Astrocyte (in vitro differentiated cells and primary cell): ENCODE measurements around the gene GRM4. TPM values are rescaled to one million over a fixed set of nuclear protein-coding genes. Genes with fewer than 3 reads are reported as not detected.

Experiments used
- DNase-seq: peaks from one replicate; pipeline ENCODE4 v3.0.0-alpha.2; 2010; ENCODE audit warnings: low read depth
- FAIRE-seq: peaks from 2 replicates; lab custom pipeline; 2011; peaks lifted over from hg19 to GRCh38; lab: Jason Lieb, UNC
- H2AFZ ChIP-seq: 2 replicates; pipeline ENCODE4 v1.6.0; 2012; ENCODE audit warnings: low read depth, low read length, inconsistent platforms
- H3K27ac ChIP-seq: 2 replicates; pipeline ENCODE4 v1.5.1; 2011; ENCODE audit warnings: low read depth, low read length, inconsistent platforms
- H3K27me3 ChIP-seq: 2 replicates; pipeline ENCODE4 v1.6.0; 2011; ENCODE audit warnings: low read length, inconsistent platforms; ENCODE audit not compliant: insufficient read depth
- H3K36me3 ChIP-seq: 2 replicates; pipeline ENCODE4 v1.5.1; 2011; ENCODE audit warnings: low read length, inconsistent platforms; ENCODE audit not compliant: insufficient read depth
- H3K4me1 ChIP-seq: 2 replicates; pipeline ENCODE4 v1.5.1; 2011; ENCODE audit warnings: low read length, inconsistent platforms; ENCODE audit not compliant: insufficient read depth
- H3K4me2 ChIP-seq: 2 replicates; pipeline ENCODE4 v1.6.0; 2012; ENCODE audit warnings: low read length, inconsistent platforms
- H3K4me3 ChIP-seq: 2 replicates; pipeline ENCODE4 v1.5.1; 2011; ENCODE audit warnings: low read depth, mild to moderate bottlenecking, low read length, inconsistent platforms; ENCODE audit not compliant: insufficient read depth
- H3K79me2 ChIP-seq: 2 replicates; pipeline ENCODE4 v1.6.0; 2012; ENCODE audit warnings: mild to moderate bottlenecking, low read length, inconsistent platforms; ENCODE audit not compliant: insufficient read depth
- H3K9ac ChIP-seq: 2 replicates; pipeline ENCODE4 v1.6.0; 2012; ENCODE audit warnings: mild to moderate bottlenecking, low read length, inconsistent platforms
- H3K9me3 ChIP-seq: 2 replicates; pipeline ENCODE4 v1.5.1; 2012; ENCODE audit warnings: low read depth, mild to moderate bottlenecking, low read length, inconsistent platforms; ENCODE audit not compliant: insufficient read depth
- H4K20me1 ChIP-seq: 2 replicates; pipeline ENCODE4 v1.6.0; 2012; ENCODE audit warnings: low read length, inconsistent platforms; ENCODE audit not compliant: insufficient read depth
- H3K27ac Mint-ChIP-seq: one replicate; pipeline ENCODE4 v1.8.0; 2021; ENCODE audit warnings: mild to moderate bottlenecking, mixed read lengths; ENCODE audit not compliant: unreplicated experiment
- H3K27me3 Mint-ChIP-seq: one replicate; pipeline ENCODE4 v1.8.0; 2021; ENCODE audit warnings: low read depth, mixed read lengths; ENCODE audit not compliant: unreplicated experiment
- H3K36me3 Mint-ChIP-seq: one replicate; pipeline ENCODE4 v1.8.0; 2021; ENCODE audit warnings: low read depth, mixed read lengths; ENCODE audit not compliant: unreplicated experiment
- H3K4me1 Mint-ChIP-seq: one replicate; pipeline ENCODE4 v1.8.0; 2021; ENCODE audit warnings: low read depth, mixed read lengths; ENCODE audit not compliant: unreplicated experiment
- H3K4me3 Mint-ChIP-seq: one replicate; pipeline ENCODE4 v1.8.0; 2021; ENCODE audit warnings: mild to moderate bottlenecking, moderate library complexity, mixed read lengths; ENCODE audit not compliant: unreplicated experiment
- H3K9me3 Mint-ChIP-seq: one replicate; pipeline ENCODE4 v1.8.0; 2021; ENCODE audit warnings: mild to moderate bottlenecking, mixed read lengths; ENCODE audit not compliant: unreplicated experiment
- EZH2 ChIP-seq: IDR thresholded peaks from 2 replicates; pipeline ENCODE4 v1.6.1; 2012; ENCODE audit warnings: mild to moderate bottlenecking, low read length, inconsistent platforms; ENCODE audit not compliant: insufficient read depth
- total RNA-seq: library from RNA; stranded (reverse); gene quantifications from 2 replicates; pipeline ENCODE4 v1.2.1, GENCODE V29; 2021
- TF ChIP-seq, protein P1 (sequence below): IDR thresholded peaks from 2 replicates; pipeline ENCODE4 v1.5.1; 2011; ENCODE audit warnings: low read depth, mild to moderate bottlenecking, inconsistent platforms, low read length, moderate library complexity; ENCODE audit not compliant: insufficient read depth

Gene GRM4
- total RNA-seq, 1 donor from 2014 or later, result 0.30 TPM

DNA sequence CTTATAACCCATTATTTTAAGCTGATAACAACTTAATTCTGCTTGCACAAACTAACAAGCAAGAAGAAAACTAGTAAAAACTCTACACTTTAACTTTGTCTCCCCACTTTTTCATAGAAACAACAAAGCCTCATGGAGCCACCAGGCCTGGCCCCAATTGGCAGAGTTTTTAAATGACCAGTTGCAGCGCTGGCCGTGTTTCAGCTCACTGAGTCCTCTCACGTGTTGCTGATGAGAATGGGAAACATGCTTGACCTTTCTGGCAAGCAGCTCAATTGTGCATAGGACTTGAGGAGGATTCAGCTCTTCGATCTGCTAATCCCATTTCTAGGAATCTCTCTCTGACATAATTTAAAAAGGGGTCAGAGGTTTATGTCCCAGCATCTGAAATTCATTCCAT is 24.5 kb upstream of the GRM4 start:
- Histone ChIP-seq H3K4me2 (no peak overlapping the region), H3K27me3 (peaks cover 3% of the 10 kb centered on the region), H3K9ac (no peak overlapping the region), H3K36me3 (no peaks in the 10 kb centered on the region), H3K4me3 (no peak overlapping the region), H3K27ac (no peak overlapping the region), H3K9me3 (no peaks in the 10 kb centered on the region), H4K20me1 (no peaks in the 10 kb centered on the region), H3K4me1 (no peaks in the 10 kb centered on the region), H2AFZ (no peak overlapping the region), H3K79me2 (no peaks in the 10 kb centered on the region)
- TF ChIP-seq EZH2, result no peak
- TF ChIP-seq, protein P1, sequence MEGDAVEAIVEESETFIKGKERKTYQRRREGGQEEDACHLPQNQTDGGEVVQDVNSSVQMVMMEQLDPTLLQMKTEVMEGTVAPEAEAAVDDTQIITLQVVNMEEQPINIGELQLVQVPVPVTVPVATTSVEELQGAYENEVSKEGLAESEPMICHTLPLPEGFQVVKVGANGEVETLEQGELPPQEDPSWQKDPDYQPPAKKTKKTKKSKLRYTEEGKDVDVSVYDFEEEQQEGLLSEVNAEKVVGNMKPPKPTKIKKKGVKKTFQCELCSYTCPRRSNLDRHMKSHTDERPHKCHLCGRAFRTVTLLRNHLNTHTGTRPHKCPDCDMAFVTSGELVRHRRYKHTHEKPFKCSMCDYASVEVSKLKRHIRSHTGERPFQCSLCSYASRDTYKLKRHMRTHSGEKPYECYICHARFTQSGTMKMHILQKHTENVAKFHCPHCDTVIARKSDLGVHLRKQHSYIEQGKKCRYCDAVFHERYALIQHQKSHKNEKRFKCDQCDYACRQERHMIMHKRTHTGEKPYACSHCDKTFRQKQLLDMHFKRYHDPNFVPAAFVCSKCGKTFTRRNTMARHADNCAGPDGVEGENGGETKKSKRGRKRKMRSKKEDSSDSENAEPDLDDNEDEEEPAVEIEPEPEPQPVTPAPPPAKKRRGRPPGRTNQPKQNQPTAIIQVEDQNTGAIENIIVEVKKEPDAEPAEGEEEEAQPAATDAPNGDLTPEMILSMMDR, result no peak
- H3K4me1 Mint-ChIP-seq, result no peaks in the 10 kb centered on the region
- FAIRE-seq (no peak), DNase-seq (no peak)
- peaks cover 17% of the 10 kb centered on the region for H3K27me3 Mint-ChIP-seq
- peaks cover 2% of the 10 kb centered on the region for H3K9me3 Mint-ChIP-seq
- no peak overlapping the region for H3K27ac Mint-ChIP-seq
- no peak overlapping the region for H3K4me3 Mint-ChIP-seq
- no peaks in the 10 kb centered on the region for H3K36me3 Mint-ChIP-seq

DNA sequence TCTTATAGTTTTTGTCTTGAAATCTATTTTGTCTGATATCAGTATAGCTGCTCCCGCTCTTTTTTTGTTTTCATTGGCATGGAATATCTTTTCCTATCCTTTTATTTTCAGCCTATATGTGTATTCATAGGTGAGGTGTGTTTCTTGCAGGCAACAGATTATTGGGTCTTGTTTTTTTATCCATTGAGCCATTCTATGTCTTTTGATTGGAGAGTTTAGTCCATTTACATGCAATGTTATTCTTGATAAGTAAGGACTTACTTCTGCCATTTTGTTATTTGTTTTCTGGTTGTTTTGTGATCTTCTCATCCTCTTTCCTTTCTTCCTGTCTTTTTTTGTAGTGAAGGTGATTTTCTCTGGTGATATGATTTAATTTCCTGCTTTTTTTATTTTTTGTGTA is 24.0 kb upstream of the GRM4 start:
- Histone ChIP-seq H4K20me1 (no peaks in the 10 kb centered on the region), H3K36me3 (no peaks in the 10 kb centered on the region), H3K4me2 (no peak overlapping the region), H3K4me3 (no peak overlapping the region), H3K9me3 (no peaks in the 10 kb centered on the region), H3K4me1 (no peaks in the 10 kb centered on the region), H3K27me3 (peaks cover 3% of the 10 kb centered on the region), H3K9ac (no peak overlapping the region), H2AFZ (no peak overlapping the region), H3K27ac (no peak overlapping the region), H3K79me2 (no peaks in the 10 kb centered on the region)
- Mint-ChIP-seq H3K9me3 (peaks cover 2% of the 10 kb centered on the region), H3K27ac (no peak overlapping the region), H3K4me1 (no peaks in the 10 kb centered on the region), H3K4me3 (no peak overlapping the region), H3K27me3 (peaks cover 13% of the 10 kb centered on the region), H3K36me3 (no peaks in the 10 kb centered on the region)
- no peak for DNase-seq
- no peak for FAIRE-seq
- TF ChIP-seq, protein P1, result no peak
- no peak for TF ChIP-seq EZH2

DNA sequence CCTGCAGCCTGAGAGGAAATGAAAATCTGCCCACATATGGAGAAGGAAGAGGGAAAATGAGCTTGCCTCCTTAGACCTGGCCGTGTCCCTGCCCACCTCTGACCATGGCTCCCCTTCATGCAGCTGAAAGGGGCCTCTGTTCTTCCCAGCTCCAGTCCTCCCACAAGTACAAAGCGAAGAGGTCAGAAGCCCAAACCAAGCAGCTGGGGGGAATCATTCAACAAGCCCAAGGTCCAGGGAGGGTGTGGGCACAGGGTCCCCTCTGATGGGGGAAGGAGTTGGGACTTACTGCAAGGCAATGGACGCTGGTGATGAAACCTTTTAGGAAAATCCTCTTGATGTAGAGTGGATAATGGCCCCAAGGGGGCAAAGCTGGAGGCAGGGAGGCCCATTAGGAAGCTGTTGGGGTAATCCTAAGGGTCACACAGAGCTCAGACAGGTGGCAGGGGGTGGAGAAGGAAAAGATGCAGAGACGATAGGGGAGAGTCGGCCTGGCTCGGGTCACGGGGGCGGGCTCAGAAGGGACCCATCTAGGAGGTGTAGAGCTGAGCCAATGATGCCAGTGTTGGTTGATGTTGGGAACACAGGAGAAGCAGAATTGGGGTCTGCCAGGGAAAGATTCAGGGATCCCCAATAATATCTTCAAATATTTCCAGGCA is 16.1 kb upstream of the GRM4 start:
- Histone ChIP-seq H3K79me2 (no peaks in the 10 kb centered on the region), H3K27me3 (peaks cover 3% of the 10 kb centered on the region), H2AFZ (no peak overlapping the region), H3K36me3 (no peaks in the 10 kb centered on the region), H3K9me3 (peaks cover 6% of the 10 kb centered on the region), H4K20me1 (no peaks in the 10 kb centered on the region), H3K4me3 (no peak overlapping the region), H3K9ac (no peak overlapping the region), H3K27ac (no peak overlapping the region), H3K4me2 (no peak overlapping the region), H3K4me1 (no peaks in the 10 kb centered on the region)
- Mint-ChIP-seq H3K4me3 (no peak overlapping the region), H3K4me1 (peaks cover 2% of the 10 kb centered on the region), H3K27ac (no peak overlapping the region), H3K27me3 (peaks cover 14% of the 10 kb centered on the region), H3K9me3 (peaks cover 20% of the 10 kb centered on the region), H3K36me3 (no peaks in the 10 kb centered on the region)
- FAIRE-seq (no peak), DNase-seq (no peak)
- TF ChIP-seq, protein P1, result no peak
- TF ChIP-seq EZH2, result no peak
